Measurements from ENCODE around the gene XPOT.

GRCh38 chr12:64457032-64457431 lies 52.8 kb downstream of the XPOT start:
- TF ChIP-seq CTCF (IDR thresholded peaks at IDR 0.05) = no peak
- no peak for TF ChIP-seq POLR2AphosphoS5 (IDR thresholded peaks at IDR 0.05; ENCODE audit: low read depth, low read length)
- no peak for TF ChIP-seq REST (IDR thresholded peaks at IDR 0.05; ENCODE audit: insufficient read depth in 1 of 2, low read depth in 2 of 2, low read length in 1 of 2)
